ENCODE measurements around the gene SFXN3. TPM values are rescaled to one million over a fixed set of nuclear protein-coding genes. Genes with fewer than 3 reads are reported as not detected.

SFXN3 gene
- total and polyA plus RNA-seq, 2 of the 13 experiments (the other 11 are each of a cell fraction or from before 2014, with no cell fraction given): 16.8 to 71.5 TPM

DNA sequence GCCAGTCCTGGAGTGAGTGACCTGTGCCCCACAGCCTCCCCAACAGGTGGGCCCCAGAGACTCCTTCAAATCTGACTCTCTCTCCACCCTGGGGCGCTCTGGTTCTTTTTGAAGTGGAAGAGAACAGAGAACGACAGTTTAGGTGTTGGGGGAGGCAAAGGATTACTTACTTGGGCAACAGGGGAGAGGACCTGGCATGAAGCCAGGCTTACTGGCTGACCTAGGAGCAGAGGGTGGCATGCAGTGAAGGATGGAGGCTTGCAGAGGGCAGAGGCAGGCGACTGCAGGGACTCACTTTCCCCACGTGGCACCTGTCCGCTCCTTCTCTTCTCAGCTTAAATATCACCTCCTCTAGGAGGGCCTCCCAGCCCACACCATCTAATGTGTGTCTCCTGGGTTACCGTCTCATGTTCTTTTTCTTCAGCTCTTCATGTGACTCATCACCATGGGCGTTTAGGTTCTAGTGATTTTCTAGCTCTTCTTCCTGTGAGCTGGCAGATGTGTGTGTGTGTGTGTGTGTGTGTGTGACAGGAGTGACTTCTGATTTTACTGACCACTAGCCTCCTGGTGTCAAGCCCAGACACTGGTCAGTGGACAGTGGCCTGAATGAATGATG, 16.0 kb upstream of the SFXN3 start (continued):
- TF ChIP-seq, protein P1, sequence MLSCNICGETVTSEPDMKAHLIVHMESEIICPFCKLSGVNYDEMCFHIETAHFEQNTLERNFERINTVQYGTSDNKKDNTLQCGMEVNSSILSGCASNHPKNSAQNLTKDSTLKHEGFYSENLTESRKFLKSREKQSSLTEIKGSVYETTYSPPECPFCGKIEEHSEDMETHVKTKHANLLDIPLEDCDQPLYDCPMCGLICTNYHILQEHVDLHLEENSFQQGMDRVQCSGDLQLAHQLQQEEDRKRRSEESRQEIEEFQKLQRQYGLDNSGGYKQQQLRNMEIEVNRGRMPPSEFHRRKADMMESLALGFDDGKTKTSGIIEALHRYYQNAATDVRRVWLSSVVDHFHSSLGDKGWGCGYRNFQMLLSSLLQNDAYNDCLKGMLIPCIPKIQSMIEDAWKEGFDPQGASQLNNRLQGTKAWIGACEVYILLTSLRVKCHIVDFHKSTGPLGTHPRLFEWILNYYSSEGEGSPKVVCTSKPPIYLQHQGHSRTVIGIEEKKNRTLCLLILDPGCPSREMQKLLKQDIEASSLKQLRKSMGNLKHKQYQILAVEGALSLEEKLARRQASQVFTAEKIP (CRISPR knock-in tag; IDR thresholded peaks at IDR 0.05; ENCODE audit: borderline replicate concordance): no peak
- no peak for TF ChIP-seq SRY (CRISPR knock-in tag; IDR thresholded peaks at IDR 0.05)
- TF ChIP-seq, protein P2, sequence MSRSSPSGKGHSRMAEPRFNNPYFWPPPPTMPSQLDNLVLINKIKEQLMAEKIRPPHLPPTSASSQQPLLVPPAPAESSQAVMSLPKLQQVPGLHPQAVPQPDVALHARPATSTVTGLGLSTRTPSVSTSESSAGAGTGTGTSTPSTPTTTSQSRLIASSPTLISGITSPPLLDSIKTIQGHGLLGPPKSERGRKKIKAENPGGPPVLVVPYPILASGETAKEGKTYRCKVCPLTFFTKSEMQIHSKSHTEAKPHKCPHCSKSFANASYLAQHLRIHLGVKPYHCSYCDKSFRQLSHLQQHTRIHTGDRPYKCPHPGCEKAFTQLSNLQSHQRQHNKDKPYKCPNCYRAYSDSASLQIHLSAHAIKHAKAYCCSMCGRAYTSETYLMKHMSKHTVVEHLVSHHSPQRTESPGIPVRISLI (CRISPR knock-in tag; IDR thresholded peaks at IDR 0.05; ENCODE audit: borderline replicate concordance): no peak

DNA sequence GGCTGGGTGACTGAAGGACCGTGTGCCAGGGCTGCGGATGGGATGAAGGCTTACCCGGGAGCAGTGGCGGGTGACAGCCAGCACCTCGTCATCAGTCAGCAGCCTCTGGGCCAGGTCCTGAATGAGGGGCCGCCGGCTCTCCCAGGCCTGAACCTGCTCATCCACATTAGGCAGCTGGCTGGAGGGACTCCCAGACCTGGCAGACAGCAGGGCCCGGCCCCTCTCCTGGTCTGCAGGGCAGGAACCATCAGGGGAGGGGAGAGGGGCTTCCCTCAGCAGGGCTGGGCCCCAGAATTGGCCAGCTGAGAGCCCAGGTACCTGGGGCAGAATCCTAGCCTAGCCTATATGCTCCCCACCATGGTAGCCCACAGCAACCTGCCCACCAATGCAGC, 15.5 kb upstream of the SFXN3 start:
- FAIRE-seq (no peak), ATAC-seq (no peak), DNase-seq (ENCODE audit: low spot score) (no peak)
- ChIA-PET CTCF (ENCODE audit: low intra/inter-chr PET ratio, low total read pairs) (interaction anchor here (1.4 to 6.1 kb wide), 2 partner anchors 19 to 25 kb away, joined by 3 to 240 read pairs; partner anchors contain the start of gene LZTS2), POLR2A (interaction anchor here (1.0 to 6.0 kb wide), 2 partner anchors 17 to 137 kb away, joined by 3 to 56 read pairs; partner anchors contain the start of gene LZTS2)
- H4K20me1 ChIP-seq (ENCODE audit: insufficient read depth, low read length): no peaks in the 10 kb centered on the region
- no TSS peak for BruUV-seq (replicated peaks)
- no peak overlapping the region for H3K27ac ChIP-seq (ENCODE audit: extremely low read length, insufficient read depth, low read length)
- WGBS (ENCODE audit: low lambda C conversion rate): 60% methylated on average over 1 of the region's 8 CpGs
- H3K9ac ChIP-seq (ENCODE audit: insufficient read depth, low read depth, low read length): no peak overlapping the region
- no peaks in the 10 kb centered on the region for H3K79me2 ChIP-seq (ENCODE audit: insufficient read depth, low read length)
- no peak overlapping the region for H2AFZ ChIP-seq (ENCODE audit: low read length)
- intact Hi-C loops (cut with micrococcal nuclease; ENCODE audit: unreplicated experiment) (no loop called here), in situ Hi-C loops (cut with HindIII; ENCODE audit: extremely low pct_ligation_motif_present, low pct_unique_long_range_greater_than_20kb) (no loop called here)
- no peak overlapping the region for H3K4me2 ChIP-seq (ENCODE audit: low read depth, low read length)
- H3K4me1 ChIP-seq (ENCODE audit: insufficient read depth, low read length): peaks cover 67% of the 10 kb centered on the region
- peaks cover 0 to 6% of the 10 kb centered on the region in 2 experiments; a peak in 1 of 5 replicates for H3K27me3 ChIP-seq (ENCODE audit: control insufficient read depth in 1 of 2, insufficient read depth in 2 of 2, low read length in 2 of 2)
- no peaks in the 10 kb centered on the region for H3K36me3 ChIP-seq (replicated peaks in 1 of 2; ENCODE audit: control insufficient read depth in 1 of 2, insufficient read depth in 2 of 2, low read length in 2 of 2)
- no peak overlapping the region for H3K4me3 ChIP-seq (replicated peaks in 1 of 3; ENCODE audit: insufficient read depth in 1 of 3, low read depth in 2 of 3, low read length in 3 of 3)
- TF ChIP-seq ZNF205 (CRISPR knock-in tag; IDR thresholded peaks at IDR 0.05): no peak
- no peak for TF ChIP-seq THYN1 (CRISPR knock-in tag; IDR thresholded peaks at IDR 0.05; ENCODE audit: borderline replicate concordance, low read depth)
- TF ChIP-seq ZNF562 (CRISPR knock-in tag; IDR thresholded peaks at IDR 0.05; ENCODE audit: borderline replicate concordance): no peak
- no peak for TF ChIP-seq ZNF569 (CRISPR knock-in tag; IDR thresholded peaks at IDR 0.05; ENCODE audit: borderline replicate concordance)
- TF ChIP-seq, protein P3, sequence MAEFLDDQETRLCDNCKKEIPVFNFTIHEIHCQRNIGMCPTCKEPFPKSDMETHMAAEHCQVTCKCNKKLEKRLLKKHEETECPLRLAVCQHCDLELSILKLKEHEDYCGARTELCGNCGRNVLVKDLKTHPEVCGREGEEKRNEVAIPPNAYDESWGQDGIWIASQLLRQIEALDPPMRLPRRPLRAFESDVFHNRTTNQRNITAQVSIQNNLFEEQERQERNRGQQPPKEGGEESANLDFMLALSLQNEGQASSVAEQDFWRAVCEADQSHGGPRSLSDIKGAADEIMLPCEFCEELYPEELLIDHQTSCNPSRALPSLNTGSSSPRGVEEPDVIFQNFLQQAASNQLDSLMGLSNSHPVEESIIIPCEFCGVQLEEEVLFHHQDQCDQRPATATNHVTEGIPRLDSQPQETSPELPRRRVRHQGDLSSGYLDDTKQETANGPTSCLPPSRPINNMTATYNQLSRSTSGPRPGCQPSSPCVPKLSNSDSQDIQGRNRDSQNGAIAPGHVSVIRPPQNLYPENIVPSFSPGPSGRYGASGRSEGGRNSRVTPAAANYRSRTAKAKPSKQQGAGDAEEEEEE (CRISPR knock-in tag; IDR thresholded peaks at IDR 0.05; ENCODE audit: borderline replicate concordance): no peak
- no peak for TF ChIP-seq KLF11 (CRISPR knock-in tag; IDR thresholded peaks at IDR 0.05)
- TF ChIP-seq, protein P4, sequence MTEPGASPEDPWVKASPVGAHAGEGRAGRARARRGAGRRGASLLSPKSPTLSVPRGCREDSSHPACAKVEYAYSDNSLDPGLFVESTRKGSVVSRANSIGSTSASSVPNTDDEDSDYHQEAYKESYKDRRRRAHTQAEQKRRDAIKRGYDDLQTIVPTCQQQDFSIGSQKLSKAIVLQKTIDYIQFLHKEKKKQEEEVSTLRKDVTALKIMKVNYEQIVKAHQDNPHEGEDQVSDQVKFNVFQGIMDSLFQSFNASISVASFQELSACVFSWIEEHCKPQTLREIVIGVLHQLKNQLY (CRISPR knock-in tag; IDR thresholded peaks at IDR 0.05): no peak
- no peak for TF ChIP-seq ZNF251 (CRISPR knock-in tag; IDR thresholded peaks at IDR 0.05)
- TF ChIP-seq KDM5A (IDR thresholded peaks at IDR 0.05; ENCODE audit: borderline replicate concordance, low read length): no peak
- no peak for TF ChIP-seq ZNF841 (CRISPR knock-in tag; IDR thresholded peaks at IDR 0.05; ENCODE audit: borderline replicate concordance)
- no peak for TF ChIP-seq MTA1 (CRISPR knock-in tag; IDR thresholded peaks at IDR 0.05; ENCODE audit: borderline replicate concordance)
- H3K9me3 ChIP-seq (ENCODE audit: low read length): no peaks in the 10 kb centered on the region
